HEK293 (cell line): ENCODE data around the gene R3HDM2.

Source experiments
- CTCF ChIA-PET: fragments of 350-600 bp; formaldehyde crosslinking; extraction: SDS; loops from one replicate; lab custom pipeline; 2021; ENCODE audit warnings: antibody characterized with exemption; lab: Yijun Ruan, JAX
- POLR2A ChIA-PET: fragments of 300-600 bp; formaldehyde crosslinking; extraction: SDS; loops from one replicate; lab custom pipeline; 2020; ENCODE audit warnings: antibody characterized with exemption, inconsistent platforms; lab: Yijun Ruan, JAX
- H3K27ac ChIP-seq: fragments of 200-500 bp; sonication (Bioruptor generic); 2 replicates; pipeline ENCODE4 v1.5.1; 2014; ENCODE audit warnings: low read depth, low read length, control low read depth, inconsistent platforms; ENCODE audit errors: extremely low read depth
- H3K36me3 ChIP-seq, 2 experiments: fragments of 200-500 bp in 1 of 2; sonication (Bioruptor generic) in 1 of 2; 1 replicate in 1 of 2; 2 replicates in 1 of 2; pipeline ENCODE4 v1.5.1; 2014 to 2017; ENCODE audit warnings: inconsistent platforms in 2 of 2, low read length in 2 of 2; ENCODE audit not compliant: control insufficient read depth in 2 of 2, insufficient read depth in 1 of 2
- H3K4me1 ChIP-seq: fragments of 200-500 bp; sonication (Bioruptor generic); 2 replicates; pipeline ENCODE4 v1.5.1; 2014; ENCODE audit warnings: mild to moderate bottlenecking, low read length, inconsistent platforms; ENCODE audit not compliant: control insufficient read depth, insufficient read depth
- H3K4me3 ChIP-seq: 2 replicates; pipeline ENCODE4 v1.5.1; 2011; ENCODE audit warnings: low read depth, mild to moderate bottlenecking, control low read depth, low read length, moderate library complexity
- H3K9me3 ChIP-seq: fragments of 200-500 bp; sonication (Bioruptor generic); 2 replicates; pipeline ENCODE4 v1.5.1; 2014; ENCODE audit warnings: low read depth, low read length, inconsistent platforms; ENCODE audit not compliant: control insufficient read depth, insufficient read depth
- BCL11B ChIP-seq: fragments of 450-650 bp; formaldehyde crosslinking; IDR thresholded peaks from 2 replicates; pipeline ENCODE4 v1.5.1; 2016; ENCODE audit warnings: low read depth, missing biosample characterization, missing genetic modification characterization
- HIC1 ChIP-seq: fragments of 450-650 bp; formaldehyde crosslinking; IDR thresholded peaks from 2 replicates; pipeline ENCODE4 v1.5.1; 2016; ENCODE audit warnings: missing biosample characterization, missing genetic modification characterization
- MEIS1 ChIP-seq: sonication (generic); formaldehyde crosslinking; IDR thresholded peaks from 2 replicates; pipeline ENCODE4 v1.8.1; 2022; ENCODE audit warnings: missing genetic modification reagents, mild to moderate bottlenecking, borderline replicate concordance
- MZF1 ChIP-seq: fragments of 450-650 bp; formaldehyde crosslinking; IDR thresholded peaks from 2 replicates; pipeline ENCODE4 v1.5.1; 2017; ENCODE audit warnings: missing biosample characterization, missing genetic modification characterization, borderline replicate concordance
- ZFP3 ChIP-seq: fragments of 450-650 bp; formaldehyde crosslinking; IDR thresholded peaks from 2 replicates; pipeline ENCODE4 v1.5.1; 2016; ENCODE audit warnings: low read depth, missing biosample characterization, missing genetic modification characterization
- ZNF169 ChIP-seq: fragments of 450-650 bp; formaldehyde crosslinking; IDR thresholded peaks from 2 replicates; pipeline ENCODE4 v1.5.1; 2016; ENCODE audit warnings: missing biosample characterization, missing genetic modification characterization
- ZNF362 ChIP-seq: fragments of 450-650 bp; formaldehyde crosslinking; IDR thresholded peaks from 2 replicates; pipeline ENCODE4 v1.5.1; 2016; ENCODE audit warnings: missing biosample characterization, missing genetic modification characterization
- ZNF423 ChIP-seq: fragments of 450-650 bp; formaldehyde crosslinking; IDR thresholded peaks from 2 replicates; pipeline ENCODE4 v1.5.1; 2016; ENCODE audit warnings: missing biosample characterization, missing genetic modification characterization
- ZNF48 ChIP-seq: fragments of 450-650 bp; formaldehyde crosslinking; IDR thresholded peaks from 2 replicates; pipeline ENCODE4 v1.5.1; 2016; ENCODE audit warnings: missing biosample characterization, missing genetic modification characterization
- ZNF510 ChIP-seq: fragments of 450-650 bp; formaldehyde crosslinking; IDR thresholded peaks from 2 replicates; pipeline ENCODE4 v1.5.1; 2018; ENCODE audit warnings: mild to moderate bottlenecking, missing genetic modification characterization, missing biosample characterization; ENCODE audit not compliant: insufficient replicate concordance
- ZNF555 ChIP-seq: fragments of 450-650 bp; formaldehyde crosslinking; conservative IDR thresholded peaks from 2 replicates; pipeline ENCODE4 v1.5.1; 2017; ENCODE audit warnings: missing biosample characterization, mild to moderate bottlenecking, missing genetic modification characterization, inconsistent platforms
- ZNF560 ChIP-seq: fragments of 450-650 bp; formaldehyde crosslinking; IDR thresholded peaks from 2 replicates; pipeline ENCODE4 v1.5.1; 2017; ENCODE audit warnings: missing biosample characterization, missing genetic modification characterization, borderline replicate concordance
- ZNF571 ChIP-seq: fragments of 450-650 bp; formaldehyde crosslinking; IDR thresholded peaks from 2 replicates; pipeline ENCODE4 v1.5.0; 2017; ENCODE audit warnings: missing biosample characterization, missing genetic modification characterization
- ZNF624 ChIP-seq: fragments of 450-650 bp; formaldehyde crosslinking; IDR thresholded peaks from 2 replicates; pipeline ENCODE4 v1.5.1; 2017; ENCODE audit warnings: missing biosample characterization, missing genetic modification characterization
- ZNF658 ChIP-seq: fragments of 450-650 bp; formaldehyde crosslinking; IDR thresholded peaks from 2 replicates; pipeline ENCODE4; 2016; ENCODE audit warnings: missing biosample characterization, missing genetic modification characterization
- ZNF664 ChIP-seq: fragments of 450-650 bp; formaldehyde crosslinking; IDR thresholded peaks from 2 replicates; pipeline ENCODE4 v1.5.1; 2016; ENCODE audit warnings: missing biosample characterization, missing genetic modification characterization
- ZNF707 ChIP-seq: fragments of 450-650 bp; formaldehyde crosslinking; IDR thresholded peaks from 2 replicates; pipeline ENCODE4 v1.5.1; 2016; ENCODE audit warnings: missing biosample characterization, missing genetic modification characterization
- ZNF76 ChIP-seq: fragments of 450-650 bp; formaldehyde crosslinking; IDR thresholded peaks from 2 replicates; pipeline ENCODE4; 2016; ENCODE audit warnings: low read depth, missing biosample characterization, missing genetic modification characterization, borderline replicate concordance
- ZNF768 ChIP-seq: fragments of 450-650 bp; formaldehyde crosslinking; IDR thresholded peaks from 2 replicates; pipeline ENCODE4 v1.5.1; 2018; ENCODE audit warnings: missing biosample characterization, mild to moderate bottlenecking, missing genetic modification characterization
- ZSCAN30 ChIP-seq: fragments of 450-650 bp; IDR thresholded peaks from 2 replicates; pipeline ENCODE4 v1.5.1; 2018; ENCODE audit warnings: missing biosample characterization, mild to moderate bottlenecking, missing genetic modification characterization, moderate library complexity
- TF ChIP-seq, protein P1 (sequence below): fragments of 450-650 bp; formaldehyde crosslinking; conservative IDR thresholded peaks from 2 replicates; pipeline ENCODE4 v1.5.1; 2016; ENCODE audit warnings: low read depth, missing biosample characterization, missing genetic modification characterization
- TF ChIP-seq, protein P2 (sequence below): fragments of 450-650 bp; formaldehyde crosslinking; IDR thresholded peaks from 2 replicates; pipeline ENCODE4 v1.5.1; 2016; ENCODE audit warnings: missing biosample characterization, missing genetic modification characterization

The R3HDM2 gene

DNA sequence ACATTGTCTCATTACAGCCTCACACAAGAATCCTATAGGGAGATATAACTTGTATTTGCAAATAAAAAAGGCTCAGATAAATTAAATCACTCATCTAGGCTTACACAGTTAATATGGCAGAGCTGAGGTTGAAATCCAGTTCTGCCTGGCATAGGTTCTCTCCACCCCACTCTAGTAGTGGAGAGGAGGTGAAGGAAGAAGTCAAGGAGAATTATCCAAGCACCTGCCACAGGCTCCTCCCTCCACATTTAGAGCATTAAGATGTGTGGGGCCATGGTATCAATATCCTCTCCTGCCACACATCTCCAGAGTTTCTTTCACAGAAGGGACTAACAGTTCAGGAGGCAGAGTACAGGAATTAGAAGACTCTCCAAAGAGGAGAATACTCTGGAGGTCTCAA is 157.3 kb downstream of the R3HDM2 start (continued):
- TF ChIP-seq, protein P1, sequence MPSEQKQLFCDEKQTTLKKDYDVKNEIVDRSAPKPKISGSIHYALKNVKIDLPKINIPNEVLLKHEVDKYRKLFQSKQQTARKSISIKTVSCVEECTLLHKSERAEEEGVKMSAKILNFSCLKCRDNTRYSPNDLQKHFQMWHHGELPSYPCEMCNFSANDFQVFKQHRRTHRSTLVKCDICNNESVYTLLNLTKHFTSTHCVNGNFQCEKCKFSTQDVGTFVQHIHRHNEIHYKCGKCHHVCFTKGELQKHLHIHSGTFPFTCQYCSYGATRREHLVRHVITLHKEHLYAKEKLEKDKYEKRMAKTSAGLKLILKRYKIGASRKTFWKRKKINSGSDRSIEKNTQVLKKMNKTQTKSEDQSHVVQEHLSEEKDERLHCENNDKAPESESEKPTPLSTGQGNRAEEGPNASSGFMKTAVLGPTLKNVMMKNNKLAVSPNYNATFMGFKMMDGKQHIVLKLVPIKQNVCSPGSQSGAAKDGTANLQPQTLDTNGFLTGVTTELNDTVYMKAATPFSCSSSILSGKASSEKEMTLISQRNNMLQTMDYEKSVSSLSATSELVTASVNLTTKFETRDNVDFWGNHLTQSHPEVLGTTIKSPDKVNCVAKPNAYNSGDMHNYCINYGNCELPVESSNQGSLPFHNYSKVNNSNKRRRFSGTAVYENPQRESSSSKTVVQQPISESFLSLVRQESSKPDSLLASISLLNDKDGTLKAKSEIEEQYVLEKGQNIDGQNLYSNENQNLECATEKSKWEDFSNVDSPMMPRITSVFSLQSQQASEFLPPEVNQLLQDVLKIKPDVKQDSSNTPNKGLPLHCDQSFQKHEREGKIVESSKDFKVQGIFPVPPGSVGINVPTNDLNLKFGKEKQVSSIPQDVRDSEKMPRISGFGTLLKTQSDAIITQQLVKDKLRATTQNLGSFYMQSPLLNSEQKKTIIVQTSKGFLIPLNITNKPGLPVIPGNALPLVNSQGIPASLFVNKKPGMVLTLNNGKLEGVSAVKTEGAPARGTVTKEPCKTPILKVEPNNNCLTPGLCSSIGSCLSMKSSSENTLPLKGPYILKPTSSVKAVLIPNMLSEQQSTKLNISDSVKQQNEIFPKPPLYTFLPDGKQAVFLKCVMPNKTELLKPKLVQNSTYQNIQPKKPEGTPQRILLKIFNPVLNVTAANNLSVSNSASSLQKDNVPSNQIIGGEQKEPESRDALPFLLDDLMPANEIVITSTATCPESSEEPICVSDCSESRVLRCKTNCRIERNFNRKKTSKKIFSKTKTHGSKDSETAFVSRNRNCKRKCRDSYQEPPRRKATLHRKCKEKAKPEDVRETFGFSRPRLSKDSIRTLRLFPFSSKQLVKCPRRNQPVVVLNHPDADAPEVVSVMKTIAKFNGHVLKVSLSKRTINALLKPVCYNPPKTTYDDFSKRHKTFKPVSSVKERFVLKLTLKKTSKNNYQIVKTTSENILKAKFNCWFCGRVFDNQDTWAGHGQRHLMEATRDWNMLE (tag by site-specific recombination), result no peak
- TF ChIP-seq, protein P2, sequence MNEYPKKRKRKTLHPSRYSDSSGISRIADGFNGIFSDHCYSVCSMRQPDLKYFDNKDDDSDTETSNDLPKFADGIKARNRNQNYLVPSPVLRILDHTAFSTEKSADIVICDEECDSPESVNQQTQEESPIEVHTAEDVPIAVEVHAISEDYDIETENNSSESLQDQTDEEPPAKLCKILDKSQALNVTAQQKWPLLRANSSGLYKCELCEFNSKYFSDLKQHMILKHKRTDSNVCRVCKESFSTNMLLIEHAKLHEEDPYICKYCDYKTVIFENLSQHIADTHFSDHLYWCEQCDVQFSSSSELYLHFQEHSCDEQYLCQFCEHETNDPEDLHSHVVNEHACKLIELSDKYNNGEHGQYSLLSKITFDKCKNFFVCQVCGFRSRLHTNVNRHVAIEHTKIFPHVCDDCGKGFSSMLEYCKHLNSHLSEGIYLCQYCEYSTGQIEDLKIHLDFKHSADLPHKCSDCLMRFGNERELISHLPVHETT (tag by site-specific recombination), result no peak
- no peak for TF ChIP-seq ZNF658 (tag by site-specific recombination)
- TF ChIP-seq ZNF76 (tag by site-specific recombination), result no peak

DNA sequence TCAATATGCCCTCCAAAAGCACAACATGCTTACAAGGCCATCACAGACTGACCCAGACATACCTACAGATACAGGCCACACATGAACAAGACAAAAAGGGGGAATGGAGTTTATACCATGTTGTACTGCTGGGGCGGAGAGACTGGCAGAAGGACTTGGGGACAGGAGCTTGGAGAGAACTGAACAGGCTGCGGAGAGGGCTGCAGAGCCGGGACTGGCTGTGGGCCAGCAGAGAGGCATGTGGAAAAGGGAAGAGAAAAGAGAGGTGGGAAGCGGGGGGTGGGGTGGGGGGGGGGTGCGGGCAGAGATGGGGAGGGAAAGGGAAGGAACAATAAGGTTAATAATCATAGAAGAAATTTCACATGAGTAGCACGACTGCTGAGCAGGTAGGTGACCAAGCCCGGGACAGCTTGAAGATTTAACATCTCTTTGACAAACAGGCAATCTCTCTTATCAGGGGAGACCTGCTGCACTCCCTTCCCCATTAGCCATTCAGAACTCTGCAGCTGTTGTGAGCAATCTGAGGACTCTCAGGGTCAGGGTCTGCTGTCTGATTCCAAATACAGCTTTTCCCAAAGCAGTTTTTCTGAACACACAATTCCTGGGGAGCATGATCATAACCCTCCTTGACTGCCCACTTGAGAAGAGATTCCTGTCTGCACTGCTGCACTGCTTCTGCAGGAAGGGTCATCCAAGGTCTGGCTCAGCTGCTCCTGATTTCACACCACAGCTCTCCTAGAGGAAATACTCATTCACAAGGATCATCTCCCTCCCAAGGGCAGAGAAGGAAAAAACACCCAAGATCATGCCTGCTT is 158.3 kb downstream of the R3HDM2 start:
- no peaks in the 10 kb centered on the region for H3K4me1 ChIP-seq
- H3K36me3 ChIP-seq, result peaks cover 20 to 59% of the 10 kb centered on the region in 2 experiments
- no peak for TF ChIP-seq ZNF169 (tag by site-specific recombination)
- TF ChIP-seq ZSCAN30 (tag by site-specific recombination), result no peak
- TF ChIP-seq MEIS1, result no peak
- TF ChIP-seq ZNF555 (tag by site-specific recombination), result no peak
- no peak for TF ChIP-seq ZNF423
- TF ChIP-seq ZNF664 (tag by site-specific recombination), result no peak
- TF ChIP-seq ZNF362 (tag by site-specific recombination), result no peak
- TF ChIP-seq ZNF560, result no peak
- no peak for TF ChIP-seq ZNF768
- TF ChIP-seq HIC1, result no peak
- no peak for TF ChIP-seq ZNF48
- no peak for TF ChIP-seq ZNF510 (tag by site-specific recombination)
- no peak for TF ChIP-seq ZFP3 (tag by site-specific recombination)
- TF ChIP-seq ZNF658 (tag by site-specific recombination), result no peak
- TF ChIP-seq MZF1, result no peak
- TF ChIP-seq ZNF707 (tag by site-specific recombination), result no peak
- TF ChIP-seq ZNF571 (tag by site-specific recombination), result no peak
- no peak for TF ChIP-seq BCL11B (tag by site-specific recombination)
- no peak for TF ChIP-seq ZNF624 (tag by site-specific recombination)
- ChIA-PET POLR2A (interaction anchor here (0.6 kb wide), 1 partner anchor 163 kb away, joined by 3 read pairs; no protein-coding TSS in a partner anchor), CTCF (interaction anchor here (0.6 to 1.4 kb wide), 7 partner anchors 8 to 180 kb away, joined by 3 to 7 read pairs (median 4); no protein-coding TSS in a partner anchor)
- H3K4me3 ChIP-seq, result no peak overlapping the region
- H3K27ac ChIP-seq, result no peak overlapping the region
- H3K9me3 ChIP-seq, result no peaks in the 10 kb centered on the region
